Measurements from ENCODE around the gene ASPA.

The ASPA gene

GRCh38 chr17:3475251-3475685, 529 bp upstream of the ASPA start:
- TF ChIP-seq POLR2A (IDR thresholded peaks at IDR 0.05; ENCODE audit: low read depth, low read length) (no peak), TAF1 (IDR thresholded peaks at IDR 0.05; ENCODE audit: borderline replicate concordance, low read depth, low read length) (no peak)
- DNase-seq (ENCODE audit: insufficient read length), result no peak
- no peak for FAIRE-seq

GRCh38 chr17:3479988-3480387, 4.2 kb downstream of the ASPA start:
- no peak for FAIRE-seq
- TF ChIP-seq TAF1 (IDR thresholded peaks at IDR 0.05; ENCODE audit: borderline replicate concordance, low read depth, low read length) (no peak), POLR2AphosphoS5 (IDR thresholded peaks at IDR 0.05; ENCODE audit: low read depth, low read length) (no peak), POLR2A (IDR thresholded peaks at IDR 0.05; ENCODE audit: low read depth, low read length) (no peak)
- DNase-seq (ENCODE audit: insufficient read length), result no peak

GRCh38 chr17:3482852-3483251, 7.1 kb downstream of the ASPA start:
- FAIRE-seq (no peak), DNase-seq (ENCODE audit: insufficient read length) (no peak)
- TF ChIP-seq TAF1 (IDR thresholded peaks at IDR 0.05; ENCODE audit: borderline replicate concordance, low read depth, low read length), result no peak
- TF ChIP-seq POLR2A (IDR thresholded peaks at IDR 0.05; ENCODE audit: low read depth, low read length), result no peak
- no peak for TF ChIP-seq POLR2AphosphoS5 (IDR thresholded peaks at IDR 0.05; ENCODE audit: low read depth, low read length)

- DNase-seq (ENCODE audit: insufficient read length), result no peak
- FAIRE-seq, result no peak
- no peak for TF ChIP-seq POLR2A (IDR thresholded peaks at IDR 0.05; ENCODE audit: low read depth, low read length)
- TF ChIP-seq POLR2AphosphoS5 (IDR thresholded peaks at IDR 0.05; ENCODE audit: low read depth, low read length), result no peak
- TF ChIP-seq TAF1 (IDR thresholded peaks at IDR 0.05; ENCODE audit: borderline replicate concordance, low read depth, low read length), result no peak
Observed at GRCh38 chr17:3485481-3486068, 9.8 kb downstream of the ASPA start.

GRCh38 chr17:3497101-3497500, 21.3 kb downstream of the ASPA start:
- DNase-seq (ENCODE audit: insufficient read length) (no peak), FAIRE-seq (no peak)
- TF ChIP-seq TAF1 (IDR thresholded peaks at IDR 0.05; ENCODE audit: borderline replicate concordance, low read depth, low read length), result no peak
- TF ChIP-seq POLR2A (IDR thresholded peaks at IDR 0.05; ENCODE audit: low read depth, low read length), result no peak
- TF ChIP-seq POLR2AphosphoS5 (IDR thresholded peaks at IDR 0.05; ENCODE audit: low read depth, low read length), result no peak

GRCh38 chr17:3501344-3501743, 25.5 kb downstream of the ASPA start:
- TF ChIP-seq POLR2A (IDR thresholded peaks at IDR 0.05; ENCODE audit: low read depth, low read length) (no peak), TAF1 (IDR thresholded peaks at IDR 0.05; ENCODE audit: borderline replicate concordance, low read depth, low read length) (no peak), POLR2AphosphoS5 (IDR thresholded peaks at IDR 0.05; ENCODE audit: low read depth, low read length) (no peak)
- FAIRE-seq (no peak), DNase-seq (ENCODE audit: insufficient read length) (no peak)

- TF ChIP-seq POLR2AphosphoS5 (IDR thresholded peaks at IDR 0.05; ENCODE audit: low read depth, low read length), result no peak
- no peak for TF ChIP-seq TAF1 (IDR thresholded peaks at IDR 0.05; ENCODE audit: borderline replicate concordance, low read depth, low read length)
- TF ChIP-seq POLR2A (IDR thresholded peaks at IDR 0.05; ENCODE audit: low read depth, low read length), result no peak
- DNase-seq (ENCODE audit: insufficient read length) (no peak), FAIRE-seq (no peak)
Observed at GRCh38 chr17:3502466-3502865, 26.7 kb downstream of the ASPA start.

GRCh38 chr17:3503285-3503684, 27.5 kb downstream of the ASPA start:
- no peak for TF ChIP-seq POLR2A (IDR thresholded peaks at IDR 0.05; ENCODE audit: low read depth, low read length)
- TF ChIP-seq TAF1 (IDR thresholded peaks at IDR 0.05; ENCODE audit: borderline replicate concordance, low read depth, low read length), result no peak
- no peak for TF ChIP-seq POLR2AphosphoS5 (IDR thresholded peaks at IDR 0.05; ENCODE audit: low read depth, low read length)
- no peak for DNase-seq (ENCODE audit: insufficient read length)
- no peak for FAIRE-seq

- no peak for TF ChIP-seq TAF1 (IDR thresholded peaks at IDR 0.05; ENCODE audit: borderline replicate concordance, low read depth, low read length)
- TF ChIP-seq POLR2A (IDR thresholded peaks at IDR 0.05; ENCODE audit: low read depth, low read length), result no peak
- no peak for TF ChIP-seq POLR2AphosphoS5 (IDR thresholded peaks at IDR 0.05; ENCODE audit: low read depth, low read length)
- DNase-seq (ENCODE audit: insufficient read length), result no peak
- no peak for FAIRE-seq
Observed at GRCh38 chr17:3505008-3505407, 29.2 kb downstream of the ASPA start.

- TF ChIP-seq POLR2A (IDR thresholded peaks at IDR 0.05; ENCODE audit: low read depth, low read length) (no peak), POLR2AphosphoS5 (IDR thresholded peaks at IDR 0.05; ENCODE audit: low read depth, low read length) (no peak), TAF1 (IDR thresholded peaks at IDR 0.05; ENCODE audit: borderline replicate concordance, low read depth, low read length) (no peak)
- FAIRE-seq, result no peak
- DNase-seq (ENCODE audit: insufficient read length), result no peak
Observed at GRCh38 chr17:3506054-3506453, 30.3 kb downstream of the ASPA start.

GRCh38 chr17:3507071-3507470, 31.3 kb downstream of the ASPA start:
- DNase-seq (ENCODE audit: insufficient read length) (no peak), FAIRE-seq (no peak)
- TF ChIP-seq POLR2A (IDR thresholded peaks at IDR 0.05; ENCODE audit: low read depth, low read length) (no peak), TAF1 (IDR thresholded peaks at IDR 0.05; ENCODE audit: borderline replicate concordance, low read depth, low read length) (no peak), POLR2AphosphoS5 (IDR thresholded peaks at IDR 0.05; ENCODE audit: low read depth, low read length) (no peak)

GRCh38 chr17:3507869-3508268, 32.1 kb downstream of the ASPA start:
- FAIRE-seq, result no peak
- TF ChIP-seq TAF1 (IDR thresholded peaks at IDR 0.05; ENCODE audit: borderline replicate concordance, low read depth, low read length), result no peak
- no peak for TF ChIP-seq POLR2AphosphoS5 (IDR thresholded peaks at IDR 0.05; ENCODE audit: low read depth, low read length)
- no peak for TF ChIP-seq POLR2A (IDR thresholded peaks at IDR 0.05; ENCODE audit: low read depth, low read length)
- no peak for DNase-seq (ENCODE audit: insufficient read length)
